ENCODE results near the gene ATAD2B.
A peak's percentile ranks its signal among the peaks of the same experiment; 100 is the strongest.
"Not testable (repeated sequence)": the region's sequence is repeated elsewhere in the genome, so short reads cannot be mapped to it uniquely, and the experiment has no call there.

Gene ATAD2B

DNA sequence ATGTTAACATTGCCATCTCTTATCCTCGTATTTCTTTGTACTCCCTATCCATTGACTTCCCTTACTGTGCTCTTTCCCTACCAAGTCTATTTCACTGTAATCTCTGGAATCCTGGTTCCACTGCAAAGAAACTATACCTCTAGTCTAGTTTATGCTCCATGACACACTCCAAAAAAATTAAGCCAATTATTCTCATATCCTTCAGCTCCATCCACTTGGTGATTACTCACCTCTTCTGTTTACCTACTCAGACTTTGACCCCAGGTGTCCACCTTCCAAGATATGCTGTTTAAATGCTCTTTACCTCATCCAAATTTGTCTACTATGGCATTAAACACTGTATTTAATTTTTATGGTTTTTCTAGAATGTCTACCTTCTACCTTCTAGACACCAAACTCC is 137.9 kb downstream of the ATAD2B start:
- no peaks in the 10 kb centered on the region for H3K9me3 ChIP-seq
- TF ChIP-seq, protein P1, sequence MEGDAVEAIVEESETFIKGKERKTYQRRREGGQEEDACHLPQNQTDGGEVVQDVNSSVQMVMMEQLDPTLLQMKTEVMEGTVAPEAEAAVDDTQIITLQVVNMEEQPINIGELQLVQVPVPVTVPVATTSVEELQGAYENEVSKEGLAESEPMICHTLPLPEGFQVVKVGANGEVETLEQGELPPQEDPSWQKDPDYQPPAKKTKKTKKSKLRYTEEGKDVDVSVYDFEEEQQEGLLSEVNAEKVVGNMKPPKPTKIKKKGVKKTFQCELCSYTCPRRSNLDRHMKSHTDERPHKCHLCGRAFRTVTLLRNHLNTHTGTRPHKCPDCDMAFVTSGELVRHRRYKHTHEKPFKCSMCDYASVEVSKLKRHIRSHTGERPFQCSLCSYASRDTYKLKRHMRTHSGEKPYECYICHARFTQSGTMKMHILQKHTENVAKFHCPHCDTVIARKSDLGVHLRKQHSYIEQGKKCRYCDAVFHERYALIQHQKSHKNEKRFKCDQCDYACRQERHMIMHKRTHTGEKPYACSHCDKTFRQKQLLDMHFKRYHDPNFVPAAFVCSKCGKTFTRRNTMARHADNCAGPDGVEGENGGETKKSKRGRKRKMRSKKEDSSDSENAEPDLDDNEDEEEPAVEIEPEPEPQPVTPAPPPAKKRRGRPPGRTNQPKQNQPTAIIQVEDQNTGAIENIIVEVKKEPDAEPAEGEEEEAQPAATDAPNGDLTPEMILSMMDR (IDR thresholded peaks at IDR 0.05): no peak
- H3K4me1 ChIP-seq (ENCODE audit: control insufficient read depth in 1 of 2, insufficient read depth in 1 of 2, low read depth in 1 of 2, low read length in 1 of 2): peaks cover 20 to 32% of the 10 kb centered on the region in 2 experiments
- no peak overlapping the region for H3K4me3 ChIP-seq (ENCODE audit: low read depth in 1 of 2, low read length in 1 of 2)
- no peaks in the 10 kb centered on the region for H3K27me3 ChIP-seq
- H3K36me3 ChIP-seq: peaks cover 21% of the 10 kb centered on the region
- no peak overlapping the region for H3K27ac ChIP-seq

DNA sequence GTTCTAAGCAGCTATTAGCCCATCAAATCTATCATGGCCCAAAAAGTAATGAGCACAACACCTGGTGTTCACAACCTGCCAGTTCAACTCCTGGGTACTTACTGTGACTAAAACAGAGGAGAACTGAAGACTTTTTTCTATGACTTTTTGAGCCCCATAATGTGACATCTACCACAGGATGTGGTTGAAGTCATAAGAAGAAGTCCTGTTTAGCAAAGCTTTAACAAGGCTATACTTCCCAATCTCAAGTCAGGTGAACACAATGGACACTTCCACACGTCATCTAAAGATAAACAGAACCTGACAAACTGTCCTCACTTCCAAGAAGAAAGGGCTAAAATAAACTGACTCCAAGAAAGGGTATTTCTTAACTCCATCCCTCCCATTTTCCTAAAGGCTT is 138.8 kb downstream of the ATAD2B start:
- H3K9me3 ChIP-seq: no peaks in the 10 kb centered on the region
- no peaks in the 10 kb centered on the region for H3K27me3 ChIP-seq
- H3K36me3 ChIP-seq: peaks cover 25% of the 10 kb centered on the region
- TF ChIP-seq, protein P1 (IDR thresholded peaks at IDR 0.05): no peak
- peak overlapping the region; percentile 69 for H3K27ac ChIP-seq
- H3K4me3 ChIP-seq (ENCODE audit: low read depth in 1 of 2, low read length in 1 of 2): no peak overlapping the region
- H3K4me1 ChIP-seq (ENCODE audit: control insufficient read depth in 1 of 2, insufficient read depth in 1 of 2, low read depth in 1 of 2, low read length in 1 of 2): peaks cover 17 to 26% of the 10 kb centered on the region in 2 experiments

GRCh38 chr2:23784971-23785370 is 142.0 kb downstream of the ATAD2B start:
- Histone ChIP-seq H3K27me3 (no peaks in the 10 kb centered on the region), H3K9me3 (no peaks in the 10 kb centered on the region), H3K4me3 (ENCODE audit: low read depth in 1 of 2, low read length in 1 of 2) (no peak overlapping the region), H3K36me3 (peaks cover 49% of the 10 kb centered on the region), H3K4me1 (ENCODE audit: control insufficient read depth in 1 of 2, insufficient read depth in 1 of 2, low read depth in 1 of 2, low read length in 1 of 2) (peaks cover 15 to 20% of the 10 kb centered on the region in 2 experiments), H3K27ac (no peak overlapping the region)
- TF ChIP-seq, protein P1 (IDR thresholded peaks at IDR 0.05): no peak

- H3K36me3 ChIP-seq: peaks cover 52% of the 10 kb centered on the region
- peaks cover 3 to 4% of the 10 kb centered on the region in 2 experiments for H3K4me1 ChIP-seq (ENCODE audit: control insufficient read depth in 1 of 2, insufficient read depth in 1 of 2, low read depth in 1 of 2, low read length in 1 of 2)
- no peaks in the 10 kb centered on the region for H3K9me3 ChIP-seq
- no peak overlapping the region for H3K27ac ChIP-seq
- TF ChIP-seq, protein P1 (IDR thresholded peaks at IDR 0.05): no peak
- H3K4me3 ChIP-seq (ENCODE audit: low read depth in 1 of 2, low read length in 1 of 2): no peak overlapping the region
- no peaks in the 10 kb centered on the region for H3K27me3 ChIP-seq
These were observed 144.3 kb downstream of the ATAD2B start for GRCh38 chr2:23782646-23783045.

- H3K4me3 ChIP-seq (ENCODE audit: low read depth in 1 of 2, low read length in 1 of 2): no peak overlapping the region
- no peaks in the 10 kb centered on the region for H3K27me3 ChIP-seq
- no peak overlapping the region for H3K27ac ChIP-seq
- peaks cover 52% of the 10 kb centered on the region for H3K36me3 ChIP-seq
- TF ChIP-seq, protein P1 (IDR thresholded peaks at IDR 0.05): no peak
- no peaks in the 10 kb centered on the region for H3K9me3 ChIP-seq
- no peaks in the 10 kb centered on the region for H3K4me1 ChIP-seq (ENCODE audit: control insufficient read depth in 1 of 2, insufficient read depth in 1 of 2, low read depth in 1 of 2, low read length in 1 of 2)
These were observed 144.8 kb downstream of the ATAD2B start for GRCh38 chr2:23782126-23782525.

DNA sequence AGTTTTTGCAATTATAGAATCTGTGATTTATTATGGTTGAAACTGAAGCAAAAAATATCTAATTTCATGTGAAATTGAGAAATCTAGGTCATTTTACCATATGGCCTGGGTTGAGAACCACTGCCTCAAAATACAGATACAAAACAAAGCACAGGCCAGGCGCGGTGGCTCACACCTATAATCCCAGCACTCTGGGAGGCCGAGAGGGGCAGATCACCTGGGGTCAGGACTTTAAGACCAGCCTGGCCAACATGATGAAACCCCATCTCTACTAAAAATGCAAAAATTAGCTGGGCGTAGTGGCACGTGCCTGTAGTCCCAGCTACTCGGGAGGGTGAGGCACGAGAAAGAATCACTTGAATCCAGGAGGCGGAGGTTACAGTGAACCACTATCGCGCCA is 146.5 kb downstream of the ATAD2B start:
- H3K9me3 ChIP-seq; H3K4me3 ChIP-seq (ENCODE audit: low read depth in 1 of 2, low read length in 1 of 2); H3K27me3 ChIP-seq: not testable (repeated sequence)

More for the DNA sequence above, 146.5 kb downstream of the ATAD2B start:
- H3K36me3 ChIP-seq: peaks cover 52% of the 10 kb centered on the region
- H3K27ac ChIP-seq; H3K4me1 ChIP-seq (ENCODE audit: control insufficient read depth in 1 of 2, insufficient read depth in 1 of 2, low read depth in 1 of 2, low read length in 1 of 2): not testable (repeated sequence)

Measured in neutrophil (primary cell).